SK-MEL-5 (cell line): ENCODE results near the gene RASAL1. TPM values are rescaled to one million over a fixed set of nuclear protein-coding genes. Genes with fewer than 3 reads are reported as not detected.

ENCODE experiments used
- DNase-seq: peaks from one replicate; pipeline ENCODE4 v3.0.0-alpha.2; 2016; ENCODE audit warnings: low read depth, low spot score
- in situ Hi-C: cut with HindIII; loops from 2 replicates; pipeline ENCODE4 v1.10.0; 2016; ENCODE audit warnings: low sequenced_read_pairs, high pct_unique_total_duplicates, low pct_unique_long_range_greater_than_20kb
- total RNA-seq: library from RNA; depleted of rRNA; stranded (reverse); fragments of >200 nt; shearing (Covaris generic); gene quantifications from 2 replicates; pipeline ENCODE4 v1.2.3, GENCODE V29; 2014

The RASAL1 gene
- total RNA-seq, 1 experiment from 2014 or later: 0.74 TPM

DNA sequence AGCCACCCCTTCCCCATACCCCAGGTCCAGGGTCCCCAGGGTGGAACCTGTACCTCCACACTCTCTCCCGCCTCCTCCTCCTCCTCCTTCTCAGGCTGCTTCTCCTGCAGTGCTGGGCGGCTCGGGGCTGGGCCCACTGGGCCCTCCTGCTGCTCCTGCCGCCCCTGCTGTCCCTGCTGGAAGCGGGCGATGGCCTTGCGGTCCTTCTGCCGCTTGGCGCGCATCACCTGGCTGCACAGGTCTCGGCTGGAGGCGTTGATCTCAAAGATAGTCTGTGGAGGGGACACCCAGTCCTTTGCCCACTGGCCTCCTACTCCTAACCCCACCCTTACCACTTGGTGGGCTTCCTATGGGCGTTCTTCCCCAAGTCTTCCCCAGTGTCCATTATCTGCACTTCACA, 28.5 kb upstream of the RASAL1 start:
- in situ Hi-C loops: no loop called here
- no peak for DNase-seq

DNA sequence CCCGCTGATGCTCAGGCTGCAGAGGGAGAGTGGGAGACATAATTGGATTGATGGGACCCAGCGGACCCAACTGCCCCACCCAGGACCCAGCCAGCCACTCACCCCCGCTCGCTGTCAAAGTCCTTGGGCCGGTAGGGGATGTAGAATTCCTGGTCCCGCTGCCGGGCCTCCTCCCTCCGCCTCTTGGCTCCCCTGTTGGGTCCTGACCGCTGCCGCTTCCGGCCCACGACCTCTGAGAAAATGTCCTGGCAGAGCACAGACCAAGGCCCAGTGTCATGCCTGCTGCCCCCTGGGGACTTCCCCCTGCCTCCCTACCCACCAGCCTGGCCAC, 27.4 kb upstream of the RASAL1 start:
- DNase-seq: no peak
- in situ Hi-C loops: no loop called here

DNA sequence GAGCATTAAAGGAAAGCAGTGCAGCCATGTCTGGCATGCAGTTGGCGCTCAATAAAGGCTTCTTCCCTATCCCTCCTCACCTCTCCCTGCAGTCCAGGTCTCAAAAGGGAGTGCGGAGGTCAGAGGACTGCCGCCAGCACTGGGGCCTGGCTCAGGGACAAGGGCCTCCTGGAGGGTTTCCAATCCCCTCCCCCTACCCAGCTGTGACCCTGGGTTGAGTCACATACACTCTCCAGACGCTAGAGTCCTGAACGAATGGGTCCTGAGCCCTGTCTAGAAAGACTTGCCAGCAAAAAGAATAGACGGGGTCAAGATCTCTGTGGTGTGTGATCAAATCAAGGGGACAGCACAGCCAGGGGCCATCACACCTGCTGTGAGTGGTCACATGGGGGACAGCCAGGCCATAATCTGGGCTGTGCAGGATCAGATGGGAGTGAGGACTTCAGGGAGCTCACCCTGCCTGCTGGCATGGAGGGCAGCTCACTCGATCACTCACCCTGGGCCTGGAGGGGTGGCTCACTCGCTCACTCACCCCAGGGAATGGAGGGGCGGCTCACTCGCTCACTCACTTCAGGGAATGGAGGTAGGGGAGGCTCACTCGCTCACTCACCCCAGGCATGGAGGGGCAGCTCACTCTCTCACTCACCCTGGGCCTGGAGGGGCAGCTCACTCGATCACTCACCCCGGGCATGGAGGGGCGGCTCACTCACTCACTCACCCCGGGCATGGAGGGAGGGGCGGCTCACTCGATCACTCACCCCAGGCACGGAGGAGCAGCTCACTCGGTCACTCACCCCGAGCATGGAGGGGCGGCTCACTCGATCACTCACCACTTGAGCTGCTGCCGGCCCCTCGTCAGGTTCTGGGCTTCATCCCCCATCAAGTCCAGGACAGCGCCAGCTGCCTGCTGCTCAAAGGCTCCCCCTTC, 26.8 kb upstream of the RASAL1 start:
- no peak for DNase-seq
- in situ Hi-C loops: no loop called here

DNA sequence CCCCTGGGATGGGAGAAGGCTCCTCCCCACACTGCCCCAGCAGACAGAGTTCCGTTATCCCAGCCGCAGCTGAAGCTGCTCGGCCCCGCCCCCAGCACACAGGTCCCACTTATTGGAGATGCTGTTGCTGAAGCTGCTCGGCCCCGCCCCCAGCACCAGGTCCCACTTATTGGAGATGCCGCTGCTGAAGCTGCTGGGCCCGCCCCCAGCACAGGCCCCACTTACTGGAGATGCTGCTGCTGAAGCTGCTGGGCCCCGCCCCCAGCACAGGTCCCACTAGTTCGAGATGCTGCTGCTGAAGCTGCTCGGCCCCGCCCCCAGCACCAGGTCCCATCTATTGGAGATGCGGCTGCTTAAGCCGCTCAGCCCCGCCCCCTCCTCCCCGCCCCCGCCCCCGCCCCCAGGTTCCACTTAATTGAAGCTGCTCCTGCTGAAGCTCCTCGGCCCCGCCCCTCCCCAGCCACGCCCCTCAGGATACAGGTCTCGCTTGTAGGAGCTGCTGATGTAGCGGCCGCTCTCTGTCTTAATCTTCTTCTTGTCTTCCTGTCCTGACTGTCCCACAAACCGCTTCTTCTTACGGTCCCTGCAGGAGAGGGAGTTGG, 26.0 kb upstream of the RASAL1 start:
- in situ Hi-C loops: no loop called here
- peak; percentile 81 for DNase-seq

DNA sequence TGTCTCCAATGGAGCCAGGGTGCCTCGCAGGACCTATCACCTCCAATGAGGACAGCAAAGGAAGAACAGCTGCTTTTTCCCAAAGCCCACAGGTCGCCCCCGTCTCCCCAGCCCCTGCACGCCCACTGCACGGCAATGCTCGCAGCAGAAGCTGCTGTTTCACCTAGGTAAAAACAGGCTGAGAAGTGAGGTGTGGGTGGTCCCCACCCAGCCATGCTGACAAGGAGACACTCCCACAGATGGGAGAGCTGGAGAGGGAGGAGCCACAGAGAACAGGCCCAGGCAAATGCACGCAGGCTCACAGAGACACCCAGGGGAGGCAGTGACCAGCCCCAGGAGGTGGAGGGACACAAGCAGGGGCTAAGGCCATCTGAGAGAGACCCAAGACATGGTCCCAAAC, 24.4 kb upstream of the RASAL1 start:
- no peak for DNase-seq
- in situ Hi-C loops: no loop called here

DNA sequence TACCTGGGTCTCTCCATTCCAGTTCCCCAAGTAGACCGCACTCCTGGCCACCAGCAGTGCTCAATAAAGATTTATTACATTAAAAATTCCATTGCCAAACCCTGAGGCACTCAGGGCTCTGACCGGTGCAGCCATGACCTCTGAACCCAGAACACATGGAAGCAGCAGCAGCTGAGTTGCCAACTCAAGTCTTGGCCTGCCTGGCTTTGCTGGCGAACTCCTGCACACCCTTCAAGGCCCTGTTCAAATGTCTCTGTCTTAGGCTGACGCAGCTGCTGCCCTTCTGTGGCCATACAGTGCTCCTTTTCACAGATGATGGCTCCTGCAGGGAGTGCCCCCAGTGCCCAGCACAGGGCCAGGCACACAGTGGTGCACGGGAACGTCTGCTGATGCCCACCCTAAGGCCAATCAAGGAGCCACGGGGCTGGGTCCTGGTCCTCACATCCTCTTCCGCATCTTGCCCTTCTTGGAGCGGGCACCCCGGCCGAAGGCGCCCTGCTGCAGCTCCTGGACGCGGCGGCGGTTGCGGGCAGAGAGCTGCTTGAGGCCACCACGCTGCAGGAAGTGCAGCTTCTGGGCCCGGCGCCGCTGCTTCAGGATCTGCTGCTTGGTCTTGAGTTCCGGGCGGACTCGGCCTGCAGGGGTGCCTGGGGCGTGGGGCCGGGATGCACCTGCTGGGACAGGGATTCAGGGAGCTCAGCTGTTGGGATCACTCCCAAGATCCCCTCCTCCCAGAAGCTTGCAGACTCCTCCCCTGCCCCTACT, 23.1 kb upstream of the RASAL1 start:
- no peak for DNase-seq
- in situ Hi-C loops: no loop called here

DNA sequence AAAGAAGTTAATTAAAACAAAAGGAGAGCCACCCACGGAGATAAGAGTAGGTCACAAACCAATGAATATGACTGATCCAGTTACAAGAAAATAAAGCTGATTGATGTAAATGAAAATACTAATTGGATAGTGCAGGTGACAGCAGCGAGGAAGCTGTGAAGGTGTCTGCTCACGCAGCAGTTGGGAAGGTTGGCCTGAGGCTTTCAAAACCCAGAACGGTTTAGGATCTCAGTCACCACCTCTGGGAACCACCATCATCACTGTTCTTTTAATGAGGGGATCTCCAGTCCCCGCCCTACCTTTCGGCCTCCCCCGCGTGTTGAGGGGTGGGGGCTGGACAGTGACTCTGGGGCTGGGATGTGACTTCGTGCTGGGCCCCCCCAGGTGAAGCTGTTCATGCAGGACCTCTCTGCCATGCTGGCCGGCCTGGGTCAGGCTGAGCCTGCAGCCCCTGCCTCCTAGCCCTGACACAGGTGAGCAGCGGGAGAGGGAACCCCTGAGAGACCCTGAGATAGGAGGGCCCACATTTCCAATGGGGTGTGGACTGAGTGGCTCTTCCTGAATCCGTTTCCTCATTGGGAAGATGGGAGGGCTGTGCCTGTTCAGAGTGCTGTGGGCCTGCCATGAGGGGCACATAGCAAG, 21.8 kb upstream of the RASAL1 start:
- no peak for DNase-seq
- in situ Hi-C loops: no loop called here

DNA sequence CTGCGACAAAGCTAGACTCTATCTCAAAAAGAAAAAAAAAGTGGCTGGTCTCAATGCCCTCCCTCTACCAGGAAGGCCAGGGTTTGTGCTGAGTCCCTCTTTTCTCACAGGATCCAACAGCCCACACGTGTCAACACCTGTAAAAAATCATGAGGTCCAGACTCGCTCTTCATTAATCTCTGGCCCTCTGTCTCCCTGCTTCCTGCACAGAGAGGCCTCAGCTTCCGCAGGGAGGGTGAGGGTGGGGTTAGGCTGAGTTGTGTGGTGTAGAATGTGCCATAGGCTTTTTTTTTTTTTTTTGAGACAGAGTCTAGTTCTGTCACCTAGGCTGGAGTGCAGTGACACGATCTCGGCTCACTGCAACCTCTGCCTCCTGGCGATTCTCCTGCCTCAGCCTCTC, 20.1 kb upstream of the RASAL1 start:
- DNase-seq: no peak
- in situ Hi-C loops: no loop called here

DNA sequence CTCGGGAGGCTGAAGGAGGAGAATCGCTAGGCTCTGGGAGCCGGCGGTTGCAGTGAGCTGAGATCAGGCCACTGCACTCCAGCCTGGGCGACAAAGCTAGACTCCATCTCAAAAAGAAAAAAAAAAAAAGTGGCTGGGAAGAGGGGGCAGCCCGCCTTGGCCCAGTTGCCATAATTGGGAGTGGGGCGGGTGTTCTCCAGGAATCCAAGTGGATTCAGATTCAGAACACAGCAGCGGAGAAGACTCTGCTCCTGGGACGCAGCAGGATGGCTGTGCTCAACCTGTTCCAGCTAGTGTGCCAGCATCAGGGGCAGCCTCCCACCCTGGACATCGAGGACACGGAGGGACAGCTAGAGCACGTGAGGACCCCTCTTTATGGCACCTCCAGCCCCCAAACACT, 19.5 kb upstream of the RASAL1 start:
- in situ Hi-C loops: no loop called here
- no peak for DNase-seq

DNA sequence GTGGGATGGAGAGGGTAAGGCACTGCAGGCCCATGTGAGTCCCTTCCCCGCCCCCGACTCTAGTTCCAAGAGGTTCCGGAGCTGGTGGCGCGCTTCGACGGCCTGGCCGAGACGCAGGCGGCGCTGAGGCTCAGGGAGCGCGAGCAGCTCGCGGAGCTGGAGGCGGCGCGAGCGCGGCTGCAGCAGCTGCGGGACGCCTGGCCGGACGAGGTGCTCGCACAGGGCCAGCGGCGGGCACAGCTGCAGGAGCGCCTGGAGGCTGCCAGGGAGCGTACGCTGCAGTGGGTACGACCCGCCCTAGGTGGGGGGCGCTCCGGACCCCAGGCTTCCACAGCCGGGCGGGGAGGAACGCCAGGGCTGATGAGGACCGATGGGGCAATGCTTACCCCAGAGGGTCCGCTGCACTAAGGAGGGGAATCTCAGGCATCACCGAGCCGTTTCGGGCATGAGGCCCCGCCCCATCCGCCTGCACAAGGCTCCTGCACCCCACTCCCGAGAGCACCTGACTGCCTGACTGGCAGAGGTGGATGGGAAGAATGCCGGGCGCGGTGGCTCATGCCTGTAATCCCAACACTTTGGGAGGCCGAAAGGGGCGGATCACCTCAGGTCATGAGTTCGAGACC, 18.9 kb upstream of the RASAL1 start:
- in situ Hi-C loops: no loop called here
- DNase-seq: no peak

DNA sequence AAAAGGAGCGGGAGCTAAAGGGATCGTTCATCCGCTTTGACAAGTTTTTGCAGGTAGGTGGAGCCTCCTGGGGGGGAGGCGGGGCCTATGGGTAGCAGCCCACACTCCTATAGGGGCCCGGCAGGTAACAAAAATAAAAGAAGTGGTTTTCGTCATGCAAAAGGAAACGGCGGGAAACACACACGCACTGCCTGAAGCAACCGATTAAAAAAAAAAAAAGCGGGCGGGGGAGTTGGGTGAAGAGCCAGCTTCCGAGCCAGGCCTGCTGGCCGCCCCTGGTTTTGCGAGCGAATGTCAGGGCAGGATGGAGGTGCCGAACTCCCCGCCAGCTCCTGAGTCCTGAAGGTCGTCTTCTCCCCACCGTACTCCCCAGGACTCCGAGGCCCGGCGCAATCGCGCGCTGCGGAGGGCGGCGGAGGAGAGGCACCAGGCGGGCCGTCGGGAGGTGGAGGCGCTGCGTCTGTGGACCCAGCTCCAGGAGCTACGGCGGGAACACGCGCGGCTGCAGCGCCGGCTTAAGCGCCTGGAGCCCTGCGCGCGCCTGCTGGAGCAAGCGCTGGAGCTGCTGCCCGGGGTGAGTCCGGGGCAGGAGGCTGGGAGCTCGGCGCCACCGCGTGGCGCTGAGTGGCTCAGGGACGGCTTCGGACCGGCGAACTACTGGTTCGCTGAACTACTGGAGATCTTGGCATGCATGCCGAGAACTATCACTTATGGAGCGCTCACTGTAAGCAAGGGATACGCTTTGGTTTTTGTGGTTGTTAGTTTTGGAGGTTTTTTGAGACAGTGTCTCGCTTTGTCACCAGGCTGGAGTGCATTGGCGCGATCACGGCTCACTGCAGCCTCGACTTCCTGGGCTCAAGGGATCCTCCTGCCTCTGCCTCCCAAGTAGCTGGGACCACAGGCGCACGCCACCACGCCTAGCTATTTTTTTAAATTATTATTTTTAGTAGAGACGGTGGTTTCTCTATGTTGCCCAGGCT, 17.6 kb upstream of the RASAL1 start:
- in situ Hi-C loops: no loop called here
- peak; percentile 85 for DNase-seq

DNA sequence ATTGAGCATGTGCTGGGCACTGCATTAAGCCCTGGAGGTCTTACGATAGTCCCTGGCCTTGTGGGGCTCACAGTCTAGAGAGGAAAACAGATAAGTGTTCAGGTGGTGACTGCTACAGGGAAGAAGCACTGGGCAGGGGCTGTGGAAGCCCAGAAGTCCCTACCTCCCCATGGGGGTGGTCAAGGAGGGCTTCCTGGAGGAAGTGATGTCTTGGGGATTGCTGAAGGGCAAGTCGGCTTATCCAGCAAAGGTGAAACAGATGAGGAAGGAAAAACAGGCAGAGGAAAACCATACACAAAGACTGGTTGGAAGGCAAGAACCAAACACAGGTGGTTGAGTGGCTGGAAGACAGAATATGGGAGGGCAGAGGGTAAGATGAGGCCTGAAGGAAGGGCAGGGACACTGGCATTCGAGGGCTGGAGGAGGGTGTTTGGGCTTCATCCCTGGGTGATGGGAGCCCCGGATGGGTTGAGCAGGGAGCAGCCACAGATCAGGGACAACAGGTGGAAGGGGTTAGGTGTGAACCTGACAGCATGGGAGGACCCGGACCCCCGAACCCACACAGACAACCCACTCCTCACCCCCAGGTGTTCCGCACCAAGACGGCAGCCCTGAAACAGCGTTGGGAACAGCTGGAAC, 16.8 kb upstream of the RASAL1 start:
- in situ Hi-C loops: no loop called here
- no peak for DNase-seq

DNA sequence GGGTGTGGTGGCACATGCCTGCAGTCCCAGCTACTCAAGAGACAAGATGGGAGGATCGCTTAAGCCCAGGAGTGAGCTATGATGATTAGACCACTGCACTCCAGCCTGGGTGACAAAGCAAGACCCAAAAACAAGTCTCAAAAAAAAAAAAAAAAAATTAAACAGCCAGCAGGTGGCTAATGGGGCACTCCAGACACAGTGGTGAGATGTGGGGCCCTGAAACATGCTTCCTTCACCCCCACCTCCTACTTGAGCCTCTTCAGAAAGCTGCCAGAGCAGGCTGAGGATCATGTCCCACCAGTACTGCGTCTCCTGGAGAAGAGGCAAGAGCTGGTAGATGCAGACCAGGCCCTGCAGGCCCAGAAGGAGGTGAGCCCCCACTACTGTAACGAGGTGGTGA, 16.1 kb upstream of the RASAL1 start:
- in situ Hi-C loops: no loop called here
- no peak for DNase-seq

DNA sequence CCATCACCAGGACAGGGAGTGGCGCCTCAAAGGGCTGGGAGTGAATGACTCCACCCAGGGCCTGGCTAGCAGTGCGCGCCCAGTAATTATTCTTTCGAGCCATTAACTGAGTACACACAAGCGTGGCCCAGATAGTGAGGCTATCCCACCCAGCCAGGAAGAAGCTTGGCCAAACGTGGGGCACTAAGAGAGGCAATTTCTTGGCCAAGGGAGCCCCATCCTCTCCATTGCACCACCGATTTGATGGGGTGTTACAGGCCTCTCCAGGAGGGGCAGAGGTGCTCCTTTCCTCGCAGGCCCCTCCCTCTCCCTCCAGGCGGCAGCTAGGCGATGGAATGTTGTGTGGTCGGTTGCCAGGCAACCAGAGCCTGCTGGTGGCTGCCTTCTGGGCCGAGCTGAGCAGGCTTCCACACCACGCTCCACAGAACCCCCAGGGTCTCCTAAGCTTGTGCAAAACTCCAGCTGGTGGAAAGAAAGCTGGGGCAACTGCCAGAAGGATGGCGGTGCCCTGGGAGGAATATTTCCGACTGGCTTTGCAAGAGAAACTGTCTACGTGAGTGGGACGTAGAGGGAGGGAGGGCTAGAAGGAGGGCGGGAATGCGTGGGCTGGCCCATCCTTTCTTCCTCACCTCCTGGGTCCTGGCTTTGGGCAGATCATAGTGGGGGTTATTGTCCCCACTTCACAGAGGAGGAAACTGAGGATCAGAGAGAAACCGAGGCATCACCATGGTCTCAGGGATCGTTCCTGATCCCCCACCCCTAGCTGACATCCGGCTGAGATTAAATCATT, 14.0 kb upstream of the RASAL1 start, which contains the start of gene CFAP73:
TSS of gene CFAP73 (plus strand) at position 364 of the 790 bp plus-strand sequence. CDS start at position 498, 134 bp downstream.
- in situ Hi-C loops: no loop called here
- DNase-seq: peak; percentile 77

DNA sequence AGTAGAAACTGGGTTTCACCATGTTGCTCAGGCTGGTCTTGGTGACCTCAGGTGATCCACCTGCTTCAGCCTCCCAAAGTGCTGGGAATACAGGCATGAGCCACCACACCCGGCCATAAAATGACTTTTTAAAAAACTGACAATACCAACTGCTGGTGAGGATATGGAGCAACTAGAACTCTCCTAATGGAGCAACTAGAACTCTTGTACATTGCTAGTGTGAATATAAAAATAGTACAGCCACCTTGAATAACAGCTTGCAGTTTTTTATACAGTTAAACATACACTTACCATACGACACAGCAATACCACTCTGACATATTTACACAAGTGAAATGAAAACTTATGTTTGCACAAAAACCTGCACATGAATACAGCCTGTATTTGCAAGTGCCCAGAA, 11.4 kb upstream of the RASAL1 start:
- DNase-seq: no peak
- in situ Hi-C loops: no loop called here
